Stimulated activated CD8-positive, alpha-beta memory T cell treated with anti-CD3 and anti-CD28 coated beads, Interleukin-2, amount 100 ng/mL, for 48 hours (primary cell): ENCODE results near the gene OAS3.
"Not testable (repeated sequence)": the region's sequence is repeated elsewhere in the genome, so short reads cannot be mapped to it uniquely, and the experiment has no call there.

Experiments used
- DNase-seq, 2 donors: peaks; one replicate each; pipeline ENCODE4 v3.0.0-alpha.2; 2020; ENCODE audit warnings: low read depth in 2 of 2

The OAS3 gene

GRCh38 chr12:112980491-112981158, 42.4 kb downstream of the OAS3 start:
- no peak for DNase-seq

DNA sequence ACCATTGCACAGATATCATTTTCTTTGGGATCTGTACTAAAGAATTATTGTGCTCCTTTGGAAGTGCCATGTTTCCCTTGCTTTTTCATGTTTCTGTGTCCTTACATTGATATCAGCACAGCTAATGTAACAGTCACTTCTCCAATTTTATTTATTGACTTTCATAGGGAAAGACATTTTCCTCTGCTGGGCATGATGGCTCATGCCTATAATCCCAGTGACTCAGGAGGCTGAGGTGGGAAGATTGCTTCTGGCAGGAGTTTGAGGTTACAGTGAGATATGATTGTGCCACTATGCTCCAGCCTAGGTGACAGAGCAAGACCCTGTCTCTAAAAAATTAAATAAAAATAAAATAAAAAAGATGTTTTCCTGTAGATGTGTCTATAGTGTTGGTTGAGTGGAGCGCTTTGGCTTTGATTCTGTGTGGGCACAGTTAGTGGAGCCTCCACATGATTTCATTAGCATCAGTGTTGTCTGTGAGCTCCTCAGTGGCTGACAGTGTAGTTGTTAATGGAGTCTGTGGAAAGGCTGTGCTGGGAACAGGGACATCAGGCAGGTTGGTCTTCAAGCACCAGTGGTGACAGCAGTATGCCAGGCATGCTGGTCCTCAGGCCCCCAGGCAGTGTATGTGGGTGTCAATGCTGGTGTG, 47.5 kb downstream of the OAS3 start:
- DNase-seq, result no peak

DNA sequence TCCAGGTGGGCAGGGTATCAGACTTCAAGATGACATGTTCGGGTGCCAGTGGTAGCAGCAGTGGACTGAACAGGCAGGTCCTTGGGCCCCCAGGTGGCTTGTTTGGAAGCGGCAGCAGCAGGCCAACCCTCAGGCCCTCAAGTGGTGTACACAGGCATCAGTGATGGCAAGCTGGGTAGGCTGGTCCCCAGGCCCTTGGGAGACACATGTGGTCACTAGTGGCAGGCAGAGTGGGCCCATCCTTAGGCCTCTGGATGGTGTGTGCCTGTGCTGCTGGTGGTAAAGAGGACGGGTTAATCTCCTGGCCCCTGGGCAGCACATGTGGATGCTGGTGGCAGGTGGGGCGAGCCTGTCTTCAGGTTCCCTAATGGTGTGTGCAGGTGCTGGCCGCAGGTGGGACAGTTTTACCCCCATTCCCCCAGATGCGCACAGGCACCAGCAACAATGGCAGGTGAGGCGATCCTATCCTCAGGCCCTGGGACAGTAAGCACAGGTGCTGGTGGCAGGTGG, 48.1 kb downstream of the OAS3 start:
- no peak for DNase-seq

GRCh38 chr12:112987561-112987960, 49.3 kb downstream of the OAS3 start:
- no peak for DNase-seq

- DNase-seq, result no peak
Observed at GRCh38 chr12:112988224-112988623, 50.0 kb downstream of the OAS3 start.

DNA sequence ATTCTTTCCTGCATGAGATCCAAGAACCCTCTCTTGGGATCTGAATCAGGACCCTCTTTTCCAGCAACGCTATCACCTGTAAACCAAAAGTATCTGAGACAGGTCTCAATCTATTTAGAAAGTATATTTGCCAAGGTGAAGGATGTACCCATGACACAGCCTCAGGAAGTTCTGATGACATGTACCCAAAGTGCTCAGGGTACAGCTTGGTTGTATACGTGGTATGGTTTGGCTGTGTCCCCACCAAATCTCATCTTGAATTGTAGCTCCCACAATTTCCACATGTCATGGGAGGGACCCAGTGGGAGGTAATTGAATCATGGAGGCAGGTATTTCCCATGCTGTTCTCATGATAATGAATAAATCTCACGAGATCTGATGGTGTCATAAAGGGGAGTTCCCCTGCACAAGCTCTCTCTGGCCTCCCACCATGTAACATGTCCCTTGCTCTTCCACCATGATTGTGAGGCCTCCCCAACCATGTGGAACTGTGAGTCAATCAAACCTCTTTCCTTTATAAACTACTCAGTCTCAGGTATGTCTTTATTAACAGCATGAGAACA, 50.6 kb downstream of the OAS3 start:
- DNase-seq, result not testable (repeated sequence)

DNA sequence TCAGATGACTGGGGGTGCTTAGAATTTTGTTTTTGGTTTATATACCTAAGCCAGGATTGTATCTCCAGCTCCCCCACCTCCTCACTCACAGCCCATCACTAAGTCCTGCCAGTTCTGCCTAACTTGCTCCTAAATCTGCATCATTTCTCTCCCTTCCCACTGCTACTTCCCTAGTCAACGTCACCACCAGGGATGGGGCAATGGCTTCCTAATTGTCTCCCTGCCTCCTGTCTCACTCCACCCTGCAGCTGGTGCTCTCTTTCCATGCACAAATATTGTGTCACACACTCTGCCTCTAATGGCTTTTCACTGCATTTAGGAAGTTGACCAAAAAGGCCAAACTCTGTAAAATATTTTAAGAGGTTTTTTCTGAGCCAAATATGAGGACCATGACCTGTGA, 51.5 kb downstream of the OAS3 start:
- DNase-seq, result no peak

DNA sequence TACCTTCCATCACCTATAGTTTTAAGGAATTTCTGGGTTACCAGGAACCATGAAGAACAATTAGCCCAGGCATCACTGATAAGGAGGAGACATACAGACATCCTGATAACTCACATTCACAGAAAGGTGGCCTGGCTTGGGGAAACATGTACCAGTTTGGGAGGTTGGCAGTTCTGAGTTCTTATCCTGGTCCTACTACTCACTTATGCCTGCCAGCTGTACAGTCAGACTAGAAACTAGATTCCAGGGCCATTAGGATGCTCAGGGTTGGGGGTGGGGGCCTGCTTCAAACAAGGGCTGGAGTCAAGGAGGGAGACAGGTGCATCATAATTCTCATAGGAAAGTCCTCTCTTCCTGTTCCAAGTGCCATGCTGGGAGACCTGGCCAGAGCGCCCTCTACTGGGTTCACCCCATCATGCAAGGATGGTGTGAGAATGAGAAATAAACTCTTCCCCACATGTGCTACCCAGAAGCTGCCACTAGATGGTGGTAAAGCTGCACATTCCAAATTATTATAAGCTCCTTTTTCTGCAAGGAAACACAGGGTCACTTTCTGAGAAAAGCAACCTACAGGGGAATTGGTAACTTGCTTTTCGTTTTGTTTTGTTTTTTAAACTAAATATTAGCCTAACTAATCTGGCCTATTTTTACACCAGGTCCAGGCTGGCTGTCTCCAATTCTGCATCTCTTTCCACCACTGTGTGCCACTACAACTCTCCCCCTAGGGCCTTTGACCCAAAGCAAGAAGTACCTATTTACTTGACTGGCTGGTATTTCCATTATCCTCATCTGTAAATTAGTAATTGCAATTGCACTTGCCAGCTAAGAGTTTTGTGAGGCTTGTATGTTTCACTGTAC, 54.5 kb downstream of the OAS3 start:
- DNase-seq, result peak in 1 of 2 donors; percentile 62

DNA sequence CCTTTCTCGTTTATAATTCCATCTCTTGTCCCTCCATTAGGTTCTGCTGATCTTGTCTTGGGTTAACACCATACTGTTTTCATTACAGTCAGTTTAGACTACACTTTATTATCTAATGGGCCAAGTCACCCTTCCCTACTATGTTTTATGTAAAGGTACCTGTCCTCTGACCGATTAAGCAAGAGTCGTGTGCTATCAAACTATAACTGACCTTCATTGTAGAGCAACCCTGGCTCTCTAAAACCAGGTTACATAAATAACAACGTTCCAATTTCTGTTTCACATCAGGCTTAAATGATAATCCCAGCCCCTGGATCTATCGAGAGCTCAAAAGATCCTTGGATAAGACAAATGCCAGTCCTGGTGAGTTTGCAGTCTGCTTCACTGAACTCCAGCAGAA, 56.7 kb downstream of the OAS3 start:
- DNase-seq, result no peak

- DNase-seq, result no peak
Observed at GRCh38 chr12:112996501-112996900, 58.2 kb downstream of the OAS3 start.

DNA sequence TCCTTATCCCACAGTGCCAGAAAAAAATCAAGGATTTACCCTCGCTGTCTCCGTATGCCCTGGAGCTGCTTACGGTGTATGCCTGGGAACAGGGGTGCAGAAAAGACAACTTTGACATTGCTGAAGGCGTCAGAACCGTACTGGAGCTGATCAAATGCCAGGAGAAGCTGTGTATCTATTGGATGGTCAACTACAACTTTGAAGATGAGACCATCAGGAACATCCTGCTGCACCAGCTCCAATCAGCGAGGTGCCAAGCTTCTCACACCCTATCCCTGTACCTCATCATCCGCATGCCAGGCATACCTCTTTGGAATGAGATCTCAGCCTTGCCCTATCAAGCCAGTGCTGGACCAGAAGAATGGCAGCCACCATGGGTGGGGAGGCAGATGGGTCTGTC, 59.2 kb downstream of the OAS3 start:
- DNase-seq, result no peak

- DNase-seq, result no peak
Observed at GRCh38 chr12:112998987-112999767, 60.9 kb downstream of the OAS3 start.

DNA sequence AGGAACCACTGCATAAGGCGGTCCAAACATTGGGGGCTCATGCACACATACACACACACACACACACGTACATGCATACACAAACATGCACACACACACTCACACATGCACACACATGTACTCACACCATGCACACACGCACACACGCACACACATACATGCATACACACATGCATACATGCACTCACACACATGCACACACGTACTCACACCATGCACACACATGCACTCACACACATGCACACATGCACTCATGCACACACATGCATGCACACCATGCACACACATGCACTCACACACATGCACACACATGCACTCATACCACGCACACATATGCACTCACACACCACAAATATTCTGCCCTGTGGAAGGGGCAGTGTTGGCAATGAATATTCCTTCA, 62.2 kb downstream of the OAS3 start:
- DNase-seq, result no peak

GRCh38 chr12:113002155-113002554, 63.9 kb downstream of the OAS3 start:
- no peak for DNase-seq

DNA sequence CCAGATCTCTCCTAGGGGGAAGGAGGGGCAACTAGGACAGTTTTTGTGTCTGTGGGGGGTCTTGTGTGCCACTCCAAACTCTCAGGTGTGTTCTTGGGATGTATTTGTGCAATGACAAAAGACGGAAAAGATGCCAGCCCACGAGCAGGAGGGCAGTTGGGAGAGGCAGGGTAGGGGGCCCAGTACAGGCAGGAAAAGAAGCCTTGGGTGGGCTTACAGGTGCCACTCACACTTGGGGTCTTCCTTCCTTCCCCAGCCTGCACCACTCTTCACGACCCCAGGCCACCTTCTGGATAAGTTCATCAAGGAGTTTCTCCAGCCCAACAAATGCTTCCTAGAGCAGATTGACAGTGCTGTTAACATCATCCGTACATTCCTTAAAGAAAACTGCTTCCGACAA, 64.4 kb downstream of the OAS3 start:
- DNase-seq, result no peak

GRCh38 chr12:113003636-113004035, 65.4 kb downstream of the OAS3 start:
- no peak for DNase-seq

GRCh38 chr12:113005762-113006161, 67.5 kb downstream of the OAS3 start:
- no peak for DNase-seq

DNA sequence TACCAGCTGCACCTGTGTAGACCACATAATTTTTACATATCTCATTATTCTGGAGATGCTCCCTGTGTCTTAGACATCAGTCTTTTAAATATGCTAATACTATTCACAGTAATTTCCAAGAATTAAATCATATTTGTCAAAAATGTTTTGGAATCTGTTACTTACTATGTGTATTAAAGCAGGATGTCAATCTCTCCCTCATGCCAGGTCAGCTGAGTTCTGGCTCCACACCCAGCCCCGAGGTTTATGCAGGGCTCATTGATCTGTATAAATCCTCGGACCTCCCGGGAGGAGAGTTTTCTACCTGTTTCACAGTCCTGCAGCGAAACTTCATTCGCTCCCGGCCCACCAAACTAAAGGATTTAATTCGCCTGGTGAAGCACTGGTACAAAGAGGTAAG, 67.9 kb downstream of the OAS3 start:
- DNase-seq, result no peak

- DNase-seq, result no peak
Observed at GRCh38 chr12:113006641-113007040, 68.4 kb downstream of the OAS3 start.

DNA sequence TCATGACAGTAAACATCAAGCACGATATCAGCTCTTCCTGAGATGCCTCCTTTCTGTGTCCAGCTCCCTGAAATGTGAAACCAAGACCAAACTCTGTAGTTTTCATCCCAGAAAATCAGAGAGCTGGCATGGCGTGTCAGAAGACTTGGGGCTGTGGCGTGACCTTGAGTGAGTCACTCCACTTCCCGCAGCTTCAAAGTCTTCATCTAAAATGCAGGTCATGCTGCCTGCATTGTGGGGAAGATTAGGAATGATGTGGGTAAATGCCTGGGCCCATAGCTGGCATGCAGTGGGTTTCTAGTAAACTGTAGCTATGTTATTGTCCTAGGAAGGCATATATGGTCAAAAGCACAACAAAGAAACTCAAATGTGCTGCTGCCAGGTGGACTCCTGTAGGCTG, 68.9 kb downstream of the OAS3 start:
- DNase-seq, result no peak

DNA sequence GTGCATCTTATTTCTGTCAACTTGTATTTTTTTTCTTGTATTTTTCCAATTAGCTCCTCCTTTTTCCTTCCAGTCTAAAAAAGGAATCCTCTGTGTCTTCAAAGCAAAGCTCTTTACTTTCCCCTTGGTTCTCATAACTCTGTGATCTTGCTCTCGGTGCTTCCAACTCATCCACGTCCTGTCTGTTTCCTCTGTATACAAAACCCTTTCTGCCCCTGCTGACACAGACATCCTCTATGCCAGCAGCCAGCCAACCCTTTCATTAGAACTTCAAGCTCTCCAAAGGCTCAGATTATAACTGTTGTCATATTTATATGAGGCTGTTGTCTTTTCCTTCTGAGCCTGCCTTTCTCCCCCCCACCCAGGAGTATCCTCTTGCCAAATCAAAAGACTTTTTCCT, 72.4 kb downstream of the OAS3 start:
- no peak for DNase-seq

DNA sequence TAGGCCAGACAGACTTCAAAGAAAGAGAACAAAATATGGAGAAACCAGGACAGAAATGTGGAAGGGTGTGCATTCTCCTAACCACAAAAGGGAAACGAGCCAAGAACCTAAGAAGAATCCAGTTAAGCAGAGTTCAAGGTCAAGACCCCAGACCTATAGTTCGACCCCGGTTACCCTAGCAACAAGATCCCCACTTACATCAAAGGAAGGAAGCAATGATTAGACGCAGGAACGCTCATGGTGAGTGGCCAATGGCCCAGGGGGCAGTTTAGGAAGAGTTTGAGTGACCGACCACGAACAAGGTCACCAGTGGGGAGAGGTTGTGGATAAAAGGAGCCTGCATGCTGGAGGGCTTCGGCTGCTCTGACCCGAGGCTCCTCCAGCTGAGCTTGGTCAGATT, 76.3 kb downstream of the OAS3 start:
- no peak for DNase-seq
